Measurements from ENCODE around the gene ZNF135. TPM values are rescaled to one million over a fixed set of nuclear protein-coding genes. Genes with fewer than 3 reads are reported as not detected.
A peak's percentile ranks its signal among the peaks of the same experiment; 100 is the strongest.

ZNF135 gene
- total RNA-seq, 1 donor from 2014 or later, result 3.4 TPM

GRCh38 chr19:58044886-58045285 lies 14.2 kb upstream of the ZNF135 start:
- ATAC-seq (ENCODE audit: poor library complexity), result no peak
- intact Hi-C loops (cut with DNase I), result no loop called here

GRCh38 chr19:58045411-58046050 lies 13.6 kb upstream of the ZNF135 start:
- intact Hi-C loops (cut with DNase I), result no loop called here
- ATAC-seq (ENCODE audit: poor library complexity), result no peak
- no peak for DNase-seq

More at GRCh38 chr19:58044886-58045285, 14.2 kb upstream of the ZNF135 start:
- DNase-seq, result no peak

GRCh38 chr19:58046856-58047255 lies 12.2 kb upstream of the ZNF135 start:
- ATAC-seq (ENCODE audit: poor library complexity) (no peak), DNase-seq (no peak)
- intact Hi-C loops (cut with DNase I), result no loop called here

GRCh38 chr19:58047672-58048071 lies 11.4 kb upstream of the ZNF135 start:
- no peak for ATAC-seq (ENCODE audit: poor library complexity)
- intact Hi-C loops (cut with DNase I), result no loop called here
- no peak for DNase-seq

- DNase-seq, result no peak
- ATAC-seq (ENCODE audit: poor library complexity), result no peak
- intact Hi-C loops (cut with DNase I), result no loop called here
Measured at GRCh38 chr19:58052256-58052655, 6.8 kb upstream of the ZNF135 start.

- ATAC-seq (ENCODE audit: poor library complexity), result no peak
- intact Hi-C loops (cut with DNase I), result no loop called here
Measured at GRCh38 chr19:58053480-58054156, 5.5 kb upstream of the ZNF135 start.

GRCh38 chr19:58054901-58055874 lies 3.9 kb upstream of the ZNF135 start:
- intact Hi-C loops (cut with DNase I), result no loop called here
- ATAC-seq (ENCODE audit: poor library complexity) (no peak), DNase-seq (peak; percentile 54)

More at GRCh38 chr19:58053480-58054156, 5.5 kb upstream of the ZNF135 start:
- DNase-seq, result no peak

- ATAC-seq (ENCODE audit: poor library complexity), result no peak
- no peak for DNase-seq
- intact Hi-C loops (cut with DNase I), result no loop called here
Measured at GRCh38 chr19:58056261-58056660, 2.8 kb upstream of the ZNF135 start.

GRCh38 chr19:58056861-58057260 lies 2.2 kb upstream of the ZNF135 start:
- DNase-seq, result no peak
- intact Hi-C loops (cut with DNase I), result no loop called here
- ATAC-seq (ENCODE audit: poor library complexity), result no peak

GRCh38 chr19:58058467-58058866 lies 615 bp upstream of the ZNF135 start:
- intact Hi-C loops (cut with DNase I), result no loop called here
- DNase-seq (no peak), ATAC-seq (ENCODE audit: poor library complexity) (no peak)

GRCh38 chr19:58059671-58060078 lies 593 bp downstream of the ZNF135 start:
- DNase-seq (no peak), ATAC-seq (ENCODE audit: poor library complexity) (peak; percentile 10)
- intact Hi-C loops (cut with DNase I), result no loop called here

GRCh38 chr19:58060231-58060630 lies 1.1 kb downstream of the ZNF135 start:
- DNase-seq, result no peak
- intact Hi-C loops (cut with DNase I), result no loop called here
- no peak for ATAC-seq (ENCODE audit: poor library complexity)

- DNase-seq (no peak), ATAC-seq (ENCODE audit: poor library complexity) (no peak)
- intact Hi-C loops (cut with DNase I), result no loop called here
Measured at GRCh38 chr19:58063712-58064111, 4.6 kb downstream of the ZNF135 start.

GRCh38 chr19:58067240-58067912 lies 8.3 kb downstream of the ZNF135 start:
- ATAC-seq (ENCODE audit: poor library complexity) (no peak), DNase-seq (no peak)
- intact Hi-C loops (cut with DNase I), result no loop called here

- no peak for ATAC-seq (ENCODE audit: poor library complexity)
- DNase-seq, result no peak
- intact Hi-C loops (cut with DNase I), result no loop called here
Measured at GRCh38 chr19:58079792-58080191, 20.7 kb downstream of the ZNF135 start.

GRCh38 chr19:58083021-58083420 lies 23.9 kb downstream of the ZNF135 start:
- ATAC-seq (ENCODE audit: poor library complexity), result no peak
- intact Hi-C loops (cut with DNase I), result no loop called here
- DNase-seq, result no peak

GRCh38 chr19:58084596-58085347 lies 25.7 kb downstream of the ZNF135 start:
- ATAC-seq (ENCODE audit: poor library complexity) (peak; percentile 8), DNase-seq (no peak)
- intact Hi-C loops (cut with DNase I), result no loop called here

- DNase-seq (no peak), ATAC-seq (ENCODE audit: poor library complexity) (no peak)
- intact Hi-C loops (cut with DNase I), result no loop called here
Measured at GRCh38 chr19:58085348-58085875, 26.3 kb downstream of the ZNF135 start.

Measured in Right ventricle myocardium superior (tissue), 1 donor.